Esophagus muscularis mucosa (tissue), 4 donors: ENCODE data around the gene CEACAM16. TPM values are rescaled to one million over a fixed set of nuclear protein-coding genes. Genes with fewer than 3 reads are reported as not detected.
A peak's percentile ranks its signal among the peaks of the same experiment; 100 is the strongest.

Source experiments
- DNase-seq: peaks from one replicate; pipeline ENCODE4 v3.0.0-alpha.2; 2017; ENCODE audit errors: extremely low spot score
- H3K27ac ChIP-seq, 4 donors: fragments of 200-600 bp; sonication (generic); replicated peaks in 1 of 4; 1 replicate in 3 of 4; 2 replicates in 1 of 4; pipeline ENCODE4 v1.5.1; 2016 to 2019; ENCODE audit warnings: mild to moderate bottlenecking in 1 of 4
- H3K27me3 ChIP-seq, 4 donors: fragments of 200-600 bp; sonication (generic); one replicate each; pipeline versions ENCODE4 v1.5.1 to v1.6.0; 2016 to 2019
- H3K36me3 ChIP-seq, 4 donors: fragments of 200-600 bp; sonication (generic); one replicate each; pipeline ENCODE4 v1.5.1; 2016 to 2019
- H3K4me1 ChIP-seq, 4 donors: fragments of 200-600 bp; sonication (generic); one replicate each; pipeline ENCODE4 v1.5.1; 2016 to 2019
- H3K4me3 ChIP-seq, 4 donors: fragments of 200-600 bp; sonication (generic); 1 replicate in 2 of 4; 2 replicates in 2 of 4; pipeline ENCODE4 v1.5.1; 2016 to 2019; ENCODE audit warnings: mild to moderate bottlenecking in 4 of 4, moderate library complexity in 1 of 4
- H3K9me3 ChIP-seq, 4 donors: fragments of 200-600 bp; sonication (generic); 1 replicate in 3 of 4; 2 replicates in 1 of 4; pipeline ENCODE4 v1.5.1; 2016 to 2019
- EP300 ChIP-seq: sonication (generic); formaldehyde crosslinking; IDR thresholded peaks from one replicate; pipeline ENCODE4 v1.6.1; 2017; ENCODE audit warnings: antibody characterized with exemption
- POLR2A ChIP-seq: fragments of 450-650 bp; IDR thresholded peaks from one replicate; pipeline ENCODE4 v1.6.1; 2017; ENCODE audit warnings: antibody characterized with exemption, moderate library complexity, mild to moderate bottlenecking, low read depth
- POLR2AphosphoS5 ChIP-seq, 2 donors: sonication (generic); formaldehyde crosslinking; IDR thresholded peaks; one replicate each; pipeline ENCODE4 v1.6.1; 2017; ENCODE audit warnings: antibody characterized with exemption in 2 of 2
- WGBS: methylation state at CpG from one replicate; pipeline ENCODE4 v1.1.5; 2018; 5-methylcytosine and 5-hydroxymethylcytosine counted together
- intact Hi-C: fragments of 100-400 bp; cut with DNase I; formaldehyde crosslinking; loops from one replicate; pipeline ENCODE4 v1.15.1; 2023
- total RNA-seq, 4 donors: library from RNA; depleted of rRNA; stranded (reverse); fragments of >200 nt; gene quantifications; one replicate each; pipeline versions ENCODE4 v1.1.0 to v1.2.1, GENCODE V29; 2016
- TF ChIP-seq, protein P1 (sequence below), 3 experiments: fragments of 200-600 bp in 2 of 3; fragments of 450-650 bp in 1 of 3; sonication (generic) in 2 of 3; IDR thresholded peaks; one replicate each; pipeline ENCODE4 v1.5.1; 2017 to 2019; ENCODE audit warnings: antibody characterized with exemption in 3 of 3, mild to moderate bottlenecking in 2 of 3, moderate library complexity in 1 of 3

CEACAM16 gene, protein sequence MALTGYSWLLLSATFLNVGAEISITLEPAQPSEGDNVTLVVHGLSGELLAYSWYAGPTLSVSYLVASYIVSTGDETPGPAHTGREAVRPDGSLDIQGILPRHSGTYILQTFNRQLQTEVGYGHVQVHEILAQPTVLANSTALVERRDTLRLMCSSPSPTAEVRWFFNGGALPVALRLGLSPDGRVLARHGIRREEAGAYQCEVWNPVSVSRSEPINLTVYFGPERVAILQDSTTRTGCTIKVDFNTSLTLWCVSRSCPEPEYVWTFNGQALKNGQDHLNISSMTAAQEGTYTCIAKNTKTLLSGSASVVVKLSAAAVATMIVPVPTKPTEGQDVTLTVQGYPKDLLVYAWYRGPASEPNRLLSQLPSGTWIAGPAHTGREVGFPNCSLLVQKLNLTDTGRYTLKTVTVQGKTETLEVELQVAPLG
- total RNA-seq: not detected

DNA sequence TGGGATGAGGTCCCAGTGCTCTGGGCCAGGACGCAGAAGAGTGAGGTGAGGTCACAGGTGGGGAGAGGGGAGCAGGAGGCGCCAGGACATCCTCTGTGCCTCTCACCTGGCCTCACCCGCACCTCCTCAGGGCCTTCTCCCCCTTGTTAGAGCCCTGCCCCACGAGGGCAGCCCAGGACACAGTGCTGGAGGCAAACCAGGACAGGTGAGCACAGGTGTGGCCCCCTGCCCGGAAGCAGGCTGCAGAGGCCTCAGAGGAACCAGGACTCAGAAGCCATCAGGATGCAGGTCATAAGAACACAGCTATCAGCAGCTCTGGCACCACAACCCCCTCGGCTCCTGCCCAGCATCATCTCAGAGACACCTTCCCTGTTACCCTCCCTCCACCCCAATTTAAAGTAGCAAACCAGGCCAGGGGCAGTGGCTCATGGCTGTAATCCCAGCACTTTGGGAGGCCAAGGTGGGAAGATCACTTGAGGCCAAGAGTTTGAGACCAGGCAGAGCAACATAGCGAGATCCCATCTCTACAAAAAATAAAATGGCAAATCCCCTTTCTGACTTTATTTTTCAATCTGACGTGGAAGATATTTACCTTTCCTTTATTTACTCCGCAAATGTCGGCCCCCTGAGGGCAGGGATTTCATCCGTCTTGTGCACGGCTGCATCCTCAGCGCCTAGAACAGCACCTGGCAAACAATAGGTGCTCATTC, at the start of gene CEACAM16:
Gene CEACAM16 (plus strand): TSS at position 660 of the 710 bp plus-strand sequence. CDS start 2,306 bp downstream, outside the sequence.
- H3K27me3 ChIP-seq: peaks cover 0 to 19% (median 0%) of the 10 kb centered on the region in 4 donors
- DNase-seq: no peak
- no peaks in the 10 kb centered on the region for H3K9me3 ChIP-seq
- H3K4me1 ChIP-seq: peaks cover 0 to 8% (median 0%) of the 10 kb centered on the region in 4 donors
- no peak within 1 kb of the TSS for H3K4me3 ChIP-seq
- no peaks in the 10 kb centered on the region for H3K36me3 ChIP-seq
- 84% methylated on average over 11 of the region's 13 CpGs for WGBS
- TF ChIP-seq POLR2A (no peak), EP300 (no peak)
- TF ChIP-seq, protein P1, sequence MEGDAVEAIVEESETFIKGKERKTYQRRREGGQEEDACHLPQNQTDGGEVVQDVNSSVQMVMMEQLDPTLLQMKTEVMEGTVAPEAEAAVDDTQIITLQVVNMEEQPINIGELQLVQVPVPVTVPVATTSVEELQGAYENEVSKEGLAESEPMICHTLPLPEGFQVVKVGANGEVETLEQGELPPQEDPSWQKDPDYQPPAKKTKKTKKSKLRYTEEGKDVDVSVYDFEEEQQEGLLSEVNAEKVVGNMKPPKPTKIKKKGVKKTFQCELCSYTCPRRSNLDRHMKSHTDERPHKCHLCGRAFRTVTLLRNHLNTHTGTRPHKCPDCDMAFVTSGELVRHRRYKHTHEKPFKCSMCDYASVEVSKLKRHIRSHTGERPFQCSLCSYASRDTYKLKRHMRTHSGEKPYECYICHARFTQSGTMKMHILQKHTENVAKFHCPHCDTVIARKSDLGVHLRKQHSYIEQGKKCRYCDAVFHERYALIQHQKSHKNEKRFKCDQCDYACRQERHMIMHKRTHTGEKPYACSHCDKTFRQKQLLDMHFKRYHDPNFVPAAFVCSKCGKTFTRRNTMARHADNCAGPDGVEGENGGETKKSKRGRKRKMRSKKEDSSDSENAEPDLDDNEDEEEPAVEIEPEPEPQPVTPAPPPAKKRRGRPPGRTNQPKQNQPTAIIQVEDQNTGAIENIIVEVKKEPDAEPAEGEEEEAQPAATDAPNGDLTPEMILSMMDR (IDR thresholded peaks at IDR 0.05): no peak
- no peak within 1 kb of the TSS for H3K27ac ChIP-seq
- intact Hi-C loops: no loop called here

GRCh38 chr19:44649578-44650145, 49.3 kb upstream of the CEACAM16 start:
- DNase-seq: no peak
- peaks cover 25 to 44% (median 37%) of the 10 kb centered on the region in 4 donors for H3K4me1 ChIP-seq
- no peaks in the 10 kb centered on the region for H3K27me3 ChIP-seq
- no peak overlapping the region for H3K4me3 ChIP-seq
- intact Hi-C loops: no loop called here
- H3K36me3 ChIP-seq: peaks cover 28 to 79% (median 71%) of the 10 kb centered on the region in 4 donors
- TF ChIP-seq POLR2AphosphoS5 (IDR thresholded peaks at IDR 0.05) (no peak), EP300 (no peak), POLR2A (no peak)
- TF ChIP-seq, protein P1 (IDR thresholded peaks at IDR 0.05): no peak
- H3K27ac ChIP-seq: no peak overlapping the region
- no peaks in the 10 kb centered on the region for H3K9me3 ChIP-seq
- WGBS: 86% methylated on average over 15 of the region's 15 CpGs

DNA sequence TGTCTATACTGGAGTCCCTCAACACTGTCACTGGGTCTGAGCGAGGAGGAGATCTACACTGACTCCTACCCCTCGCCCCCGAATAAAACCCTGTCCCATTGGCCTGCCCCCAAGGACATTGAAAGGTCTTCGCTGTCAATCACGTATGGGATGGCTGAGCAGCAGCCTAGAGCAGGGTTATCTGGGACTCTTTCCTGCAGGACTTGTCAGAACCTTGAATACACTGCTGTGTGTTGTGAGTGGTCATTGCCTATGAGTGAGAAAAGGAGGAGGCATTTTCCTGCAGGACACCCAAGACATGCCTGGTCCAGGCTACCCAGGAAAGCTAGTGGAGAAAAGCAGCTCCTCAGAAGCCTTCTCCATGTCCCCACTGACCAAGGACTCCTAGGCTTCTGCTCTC, 45.6 kb upstream of the CEACAM16 start:
- Histone ChIP-seq H3K9me3 (no peaks in the 10 kb centered on the region), H3K36me3 (peaks cover 48 to 94% (median 84%) of the 10 kb centered on the region in 4 donors), H3K4me3 (no peak overlapping the region), H3K27ac (no peak overlapping the region), H3K27me3 (no peaks in the 10 kb centered on the region), H3K4me1 (peaks cover 8 to 25% (median 17%) of the 10 kb centered on the region in 4 donors)
- intact Hi-C loops: no loop called here
- WGBS: 85% methylated on average over 5 of the region's 5 CpGs
- TF ChIP-seq, protein P1 (IDR thresholded peaks at IDR 0.05): no peak
- TF ChIP-seq POLR2AphosphoS5 (IDR thresholded peaks at IDR 0.05) (no peak), POLR2A (no peak), EP300 (no peak)
- DNase-seq: no peak

DNA sequence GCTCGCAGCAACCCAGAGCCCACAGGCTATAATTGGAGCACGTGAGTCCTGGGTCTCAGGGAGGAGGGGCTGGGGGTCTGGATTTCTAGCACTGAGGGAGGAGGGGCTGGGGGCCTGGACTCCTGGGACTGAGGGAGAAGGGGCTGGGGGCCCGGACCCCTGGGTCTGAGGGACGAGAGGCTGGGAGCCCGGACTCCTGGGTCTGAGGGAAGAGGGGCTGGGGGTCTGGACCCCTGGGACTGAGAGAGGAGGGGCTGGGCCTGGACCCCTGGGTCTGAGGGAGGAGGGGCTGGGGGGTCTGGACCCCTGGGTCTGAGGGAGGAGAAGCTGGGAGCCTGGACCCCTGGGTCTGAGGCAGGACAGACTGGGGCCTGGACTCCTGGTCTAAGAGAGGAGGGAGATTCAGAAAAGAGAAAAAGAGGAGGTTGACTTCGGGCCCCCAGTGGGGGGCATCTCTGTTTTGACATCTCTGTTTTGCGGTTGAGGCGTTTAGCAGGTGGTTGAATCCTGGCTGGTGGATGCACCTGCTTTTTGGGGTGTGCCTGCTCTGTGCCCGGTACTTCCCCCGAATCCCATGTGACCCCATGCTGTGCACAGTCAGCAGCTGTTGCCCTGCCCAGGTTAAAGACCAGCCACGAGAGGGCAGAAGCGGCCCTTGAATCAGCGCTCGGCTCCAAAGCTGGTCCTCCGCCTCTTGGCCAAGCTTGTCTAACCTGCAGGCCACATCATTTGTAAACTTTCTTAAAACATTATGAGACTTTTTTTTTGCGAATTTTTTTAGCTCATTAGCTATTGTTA, 44.8 kb upstream of the CEACAM16 start:
- Histone ChIP-seq H3K27ac (no peak overlapping the region), H3K36me3 (peaks cover 56 to 99% (median 90%) of the 10 kb centered on the region in 4 donors), H3K4me1 (peaks cover 0 to 19% (median 10%) of the 10 kb centered on the region in 4 donors), H3K27me3 (no peaks in the 10 kb centered on the region), H3K4me3 (no peak overlapping the region), H3K9me3 (no peaks in the 10 kb centered on the region)
- WGBS: 54% methylated on average over 15 of the region's 16 CpGs
- DNase-seq: no peak
- intact Hi-C loops: no loop called here
- no peak for TF ChIP-seq POLR2A
- TF ChIP-seq, protein P1 (IDR thresholded peaks at IDR 0.05): peak; percentile 43 to 60 (median 59)
